ENCODE measurements around the gene DPP6.
"Not testable (repeated sequence)": the region's sequence is repeated elsewhere in the genome, so short reads cannot be mapped to it uniquely, and the experiment has no call there.

The DPP6 gene

DNA sequence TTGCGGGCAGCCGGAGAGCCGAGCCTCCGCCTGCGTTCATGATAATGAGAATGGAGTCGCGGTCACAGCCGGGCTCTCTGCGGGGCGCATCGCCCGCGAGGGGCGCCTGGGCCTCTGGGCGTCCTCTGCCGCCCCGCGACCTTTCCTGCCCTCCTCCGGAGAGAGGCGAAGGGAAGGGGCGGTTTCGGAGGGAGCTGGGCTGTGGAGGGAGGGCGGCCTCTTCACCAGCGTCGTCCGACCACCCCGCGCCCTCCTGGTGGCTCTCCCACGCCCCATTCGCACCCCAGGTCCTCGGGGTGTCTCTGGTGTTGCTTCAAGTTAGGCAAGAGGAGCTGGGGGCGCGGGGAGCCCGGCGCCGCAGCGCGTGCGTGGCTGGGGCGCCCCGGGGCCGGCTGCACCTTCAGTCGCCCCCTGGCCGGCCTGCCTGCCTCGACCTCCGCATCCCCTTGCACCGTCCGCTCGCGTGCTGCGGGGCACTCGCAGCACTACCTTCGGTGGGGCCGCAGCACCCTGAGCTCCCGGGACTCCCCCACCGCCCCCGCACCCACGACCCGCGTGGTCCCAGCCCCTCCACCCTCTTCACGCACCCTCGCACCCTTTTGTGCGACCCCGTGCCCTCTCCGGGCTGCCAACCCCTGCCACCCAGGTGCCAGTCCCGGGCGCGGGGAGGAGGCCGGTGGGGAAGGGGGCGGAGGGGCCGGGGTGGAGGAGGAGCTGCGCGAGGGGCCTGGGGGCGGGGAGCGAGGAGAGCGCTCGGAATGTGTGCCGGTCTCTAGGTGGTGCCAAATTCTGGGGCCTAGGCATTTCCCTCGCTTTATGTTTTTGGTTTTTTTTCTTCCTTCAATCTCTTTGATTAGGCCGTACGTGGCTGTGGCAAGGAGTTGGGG lies at the start of gene DPP6:
Gene DPP6, plus strand, starts transcription at position 756 of the 887 bp plus-strand sequence.
- not testable (repeated sequence) for DNase-seq (ENCODE audit: low read depth in 2 of 2, low spot score in 1 of 2)

GRCh38 chr7:154009423-154009911 lies 42.7 kb upstream of the DPP6 start:
- DNase-seq (ENCODE audit: low read depth in 2 of 2, low spot score in 1 of 2), result not testable (repeated sequence)

GRCh38 chr7:154010726-154011568 lies 41.3 kb upstream of the DPP6 start:
- not testable (repeated sequence) for DNase-seq (ENCODE audit: low read depth in 2 of 2, low spot score in 1 of 2)

DNA sequence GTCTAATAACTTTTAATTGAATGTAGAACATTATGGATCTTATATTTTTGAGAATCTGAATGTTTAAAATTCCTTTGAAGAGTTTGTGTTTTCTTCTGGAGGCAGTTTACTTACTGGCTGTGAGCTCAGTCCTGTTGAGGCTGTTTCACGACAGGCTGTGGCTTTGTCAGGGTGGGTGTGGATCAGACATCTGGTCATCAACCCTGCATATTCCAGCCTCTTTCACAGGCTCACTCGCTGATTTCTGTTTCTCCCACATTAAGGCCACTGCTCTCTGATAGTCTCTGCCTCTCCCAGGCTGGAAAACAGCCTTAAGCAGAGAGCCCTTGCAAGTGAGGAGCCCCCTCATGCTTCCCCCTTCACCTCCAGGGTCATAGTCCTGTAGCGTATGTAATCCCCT lies 39.4 kb upstream of the DPP6 start:
- not testable (repeated sequence) for DNase-seq (ENCODE audit: low read depth in 2 of 2, low spot score in 1 of 2)

DNA sequence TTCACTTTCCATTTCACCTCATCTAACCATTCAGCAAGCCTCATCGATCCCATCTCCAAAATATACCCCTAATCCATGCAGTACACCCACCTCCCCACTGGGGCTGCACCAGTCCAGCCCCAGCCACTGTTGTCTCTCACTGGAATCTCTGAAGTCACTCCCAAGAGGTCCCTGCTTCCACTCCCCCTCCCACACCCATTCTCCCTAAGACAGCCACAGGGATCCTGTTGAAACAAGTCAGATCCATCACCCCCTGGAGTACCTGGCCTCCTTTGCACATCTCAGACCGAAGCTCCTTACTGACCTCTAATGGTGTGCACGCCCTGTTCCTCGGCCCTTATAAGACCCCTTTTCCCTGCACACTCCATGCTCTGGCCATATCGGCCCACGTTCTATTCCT lies 36.6 kb upstream of the DPP6 start:
- not testable (repeated sequence) for DNase-seq (ENCODE audit: low read depth in 2 of 2, low spot score in 1 of 2)

DNA sequence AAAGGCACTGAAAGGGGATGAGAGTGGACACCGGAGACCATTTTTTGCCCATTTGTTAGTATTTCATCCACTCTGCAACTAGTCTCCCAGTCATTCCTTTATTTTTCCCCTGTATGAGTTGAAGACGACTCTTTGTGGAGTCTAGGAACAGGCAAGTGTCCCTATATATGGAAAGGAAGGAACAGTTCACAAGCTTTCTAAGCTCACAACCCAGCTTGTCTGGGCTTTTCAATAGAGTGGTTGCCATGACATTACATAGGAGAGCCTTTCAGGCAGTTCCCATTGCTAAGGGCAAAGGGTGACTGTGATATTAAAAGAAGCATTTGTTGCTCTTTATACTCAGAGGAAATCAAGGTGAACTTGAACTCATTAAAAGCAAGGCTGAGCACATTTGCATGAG lies 33.8 kb upstream of the DPP6 start:
- DNase-seq (ENCODE audit: low read depth in 2 of 2, low spot score in 1 of 2), result not testable (repeated sequence)

- DNase-seq (ENCODE audit: low read depth in 2 of 2, low spot score in 1 of 2), result not testable (repeated sequence)
Observed at GRCh38 chr7:154027805-154028204, 24.4 kb upstream of the DPP6 start.

GRCh38 chr7:154030476-154031080 lies 21.6 kb upstream of the DPP6 start:
- not testable (repeated sequence) for DNase-seq (ENCODE audit: low read depth in 2 of 2, low spot score in 1 of 2)

- not testable (repeated sequence) for DNase-seq (ENCODE audit: low read depth in 2 of 2, low spot score in 1 of 2)
Observed at GRCh38 chr7:154039466-154040165, 12.6 kb upstream of the DPP6 start.

- DNase-seq (ENCODE audit: low read depth in 2 of 2, low spot score in 1 of 2), result not testable (repeated sequence)
Observed at GRCh38 chr7:154050394-154050793, 1.8 kb upstream of the DPP6 start.

DNA sequence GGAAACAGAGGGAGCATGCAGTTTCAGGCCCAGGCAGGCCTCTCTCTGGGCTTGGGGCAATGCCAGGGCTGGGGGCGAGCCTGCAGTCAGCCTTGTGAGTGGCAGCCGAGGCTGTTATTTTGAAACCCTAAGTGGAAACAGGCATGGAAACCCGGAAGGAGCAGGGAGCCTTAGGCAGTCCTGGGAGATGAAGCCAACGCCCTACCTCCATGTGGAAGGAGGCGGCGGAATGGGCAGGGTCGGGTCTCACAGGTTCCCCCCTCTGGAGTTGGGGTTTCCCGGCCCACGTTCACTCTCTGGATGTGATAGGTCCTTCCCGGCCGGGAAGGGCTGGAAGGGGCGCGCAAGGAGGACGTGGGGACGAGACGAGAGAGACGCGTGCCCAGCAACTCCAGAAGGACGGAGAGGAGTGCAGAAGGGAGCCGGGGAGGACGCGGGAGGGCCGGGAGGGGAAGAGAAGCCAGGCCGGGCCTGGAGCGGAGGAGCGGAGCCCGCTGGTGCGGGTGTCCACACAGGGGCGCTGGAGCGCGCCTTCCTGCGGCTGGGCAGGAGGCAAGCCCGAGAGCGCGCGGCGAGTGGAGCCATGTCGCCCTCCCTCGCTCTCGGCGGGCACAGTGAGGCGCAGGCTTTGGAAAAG lies 1.1 kb upstream of the DPP6 start:
- not testable (repeated sequence) for DNase-seq (ENCODE audit: low read depth in 2 of 2, low spot score in 1 of 2)

GRCh38 chr7:154052530-154053252 lies 493 bp downstream of the DPP6 start:
- not testable (repeated sequence) for DNase-seq (ENCODE audit: low read depth in 2 of 2, low spot score in 1 of 2)

DNA sequence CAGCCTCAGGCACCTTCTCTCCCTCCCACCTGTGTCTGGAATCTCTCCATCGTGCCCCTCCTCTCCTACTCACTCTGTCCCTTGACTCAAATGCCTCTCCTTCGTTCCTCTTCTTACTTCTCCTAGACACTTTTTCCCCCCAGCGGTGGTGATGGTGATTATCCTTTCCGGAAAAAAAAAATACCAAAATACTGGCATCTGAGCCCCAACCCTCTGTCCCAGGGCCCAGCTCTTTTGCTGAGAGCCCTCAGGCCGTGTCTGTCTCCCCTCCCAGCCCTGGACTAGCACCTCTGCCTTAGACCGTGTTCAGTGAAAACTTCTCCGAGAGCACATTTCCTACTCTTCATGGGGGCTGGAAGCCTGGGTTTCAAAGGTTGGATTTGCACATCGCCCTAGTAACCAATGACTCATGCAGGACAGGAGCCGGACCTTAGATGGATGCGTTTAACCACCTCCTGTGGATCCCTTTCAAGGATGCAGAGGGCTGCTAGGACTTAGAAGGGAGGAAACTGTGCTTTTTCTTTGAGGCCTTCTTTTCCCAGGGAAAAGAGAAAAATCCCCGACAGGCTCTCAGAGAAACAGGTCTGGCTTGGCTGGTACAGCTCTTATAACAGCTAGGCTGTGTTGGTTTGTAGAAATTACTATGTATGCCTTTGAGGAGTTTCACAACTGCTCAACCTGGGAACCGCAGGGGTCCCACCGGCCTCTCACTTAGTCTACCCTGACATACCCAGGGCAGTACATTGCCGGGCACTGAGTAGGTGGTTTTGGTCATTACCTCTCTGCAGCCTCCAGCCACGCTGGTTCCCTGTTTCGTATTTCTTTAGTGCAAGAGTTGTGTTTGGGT lies 1.5 kb downstream of the DPP6 start:
- not testable (repeated sequence) for DNase-seq (ENCODE audit: low read depth in 2 of 2, low spot score in 1 of 2)

DNA sequence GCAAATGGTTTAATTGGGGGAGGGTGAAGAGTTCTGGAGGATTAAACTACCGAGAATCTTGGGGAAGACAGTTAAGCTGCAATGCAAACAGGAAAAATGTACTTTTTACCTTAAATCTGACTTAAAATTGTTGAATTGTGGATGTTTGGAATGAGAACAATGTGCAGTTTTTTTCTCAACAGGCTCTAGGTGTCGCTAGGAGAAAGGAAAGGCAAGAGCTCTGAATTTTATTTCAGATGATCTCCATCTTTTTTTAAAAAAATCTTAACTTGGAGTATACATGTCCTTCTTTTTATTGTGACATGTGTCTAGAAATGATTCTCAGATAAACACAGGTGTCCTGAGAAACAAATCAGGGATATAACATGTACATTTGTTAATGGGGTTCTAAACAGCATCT lies 2.5 kb downstream of the DPP6 start:
- not testable (repeated sequence) for DNase-seq (ENCODE audit: low read depth in 2 of 2, low spot score in 1 of 2)

DNA sequence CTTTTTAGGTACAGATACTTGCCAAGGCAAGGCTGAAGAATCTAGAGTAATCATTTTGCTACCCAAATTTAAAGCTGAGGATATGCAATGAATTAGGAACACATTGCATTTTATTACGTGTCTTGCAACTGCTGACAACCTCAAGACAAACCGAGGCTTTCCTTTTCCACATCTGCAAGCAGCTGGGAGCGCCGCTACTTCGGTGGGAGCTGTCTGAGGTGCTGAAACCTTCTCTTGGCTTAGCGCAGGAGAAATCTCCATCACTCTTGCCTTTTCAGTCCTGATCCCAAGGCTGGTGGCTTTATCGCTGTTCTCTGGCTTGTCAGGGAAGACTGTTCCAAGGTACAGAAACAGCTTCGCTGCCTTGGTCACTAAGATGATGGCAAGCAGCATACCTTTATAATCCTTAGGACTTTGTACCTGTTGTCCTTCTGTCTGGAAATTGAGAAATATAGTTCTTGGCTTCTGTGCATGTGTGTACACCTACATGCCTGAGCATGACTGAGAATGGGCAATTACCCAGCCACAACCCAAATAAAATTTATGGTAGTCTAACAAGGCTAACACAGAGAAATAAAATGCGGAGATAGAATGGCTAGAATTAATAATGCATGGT lies 3.4 kb downstream of the DPP6 start:
- DNase-seq (ENCODE audit: low read depth in 2 of 2, low spot score in 1 of 2), result not testable (repeated sequence)

GRCh38 chr7:154058783-154059182 lies 6.6 kb downstream of the DPP6 start:
- not testable (repeated sequence) for DNase-seq (ENCODE audit: low read depth in 2 of 2, low spot score in 1 of 2)

- DNase-seq (ENCODE audit: low read depth in 2 of 2, low spot score in 1 of 2), result not testable (repeated sequence)
Observed at GRCh38 chr7:154060551-154060950, 8.4 kb downstream of the DPP6 start.

- DNase-seq (ENCODE audit: low read depth in 2 of 2, low spot score in 1 of 2), result not testable (repeated sequence)
Observed at GRCh38 chr7:154071833-154072232, 19.6 kb downstream of the DPP6 start.

Data from stimulated activated CD8-positive, alpha-beta memory T cell treated with anti-CD3 and anti-CD28 coated beads, Interleukin-4, amount 100 ng/mL, for 4 hours (primary cell).